Measurements from ENCODE around the gene HEXB.

DNA sequence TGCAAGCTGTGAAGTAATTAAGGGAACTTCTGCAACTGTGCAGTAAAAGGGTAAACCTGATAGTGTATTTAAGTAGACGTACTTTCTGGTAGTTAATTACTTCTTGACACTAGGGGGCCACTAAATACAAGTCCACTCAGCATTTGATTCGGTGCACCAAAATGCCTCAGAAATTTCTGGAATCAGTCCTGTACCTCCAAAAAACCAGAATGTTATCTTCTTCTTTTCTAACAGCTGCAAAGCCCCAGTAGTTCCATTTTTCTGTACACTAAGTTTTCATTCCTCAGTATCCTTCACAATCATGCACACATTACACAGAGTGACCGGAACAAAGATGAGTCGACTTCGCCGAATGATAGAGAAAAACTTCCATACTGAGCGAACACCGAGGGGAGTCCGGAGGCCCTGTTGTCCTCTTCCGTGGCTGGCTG is 81.4 kb downstream of the HEXB start:
- TF ChIP-seq, protein P1, sequence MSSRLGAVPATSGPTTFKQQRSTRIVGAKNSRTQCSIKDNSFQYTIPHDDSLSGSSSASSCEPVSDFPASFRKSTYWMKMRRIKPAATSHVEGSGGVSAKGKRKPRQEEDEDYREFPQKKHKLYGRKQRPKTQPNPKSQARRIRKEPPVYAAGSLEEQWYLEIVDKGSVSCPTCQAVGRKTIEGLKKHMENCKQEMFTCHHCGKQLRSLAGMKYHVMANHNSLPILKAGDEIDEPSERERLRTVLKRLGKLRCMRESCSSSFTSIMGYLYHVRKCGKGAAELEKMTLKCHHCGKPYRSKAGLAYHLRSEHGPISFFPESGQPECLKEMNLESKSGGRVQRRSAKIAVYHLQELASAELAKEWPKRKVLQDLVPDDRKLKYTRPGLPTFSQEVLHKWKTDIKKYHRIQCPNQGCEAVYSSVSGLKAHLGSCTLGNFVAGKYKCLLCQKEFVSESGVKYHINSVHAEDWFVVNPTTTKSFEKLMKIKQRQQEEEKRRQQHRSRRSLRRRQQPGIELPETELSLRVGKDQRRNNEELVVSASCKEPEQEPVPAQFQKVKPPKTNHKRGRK (tag; IDR thresholded peaks at IDR 0.05), result no peak
- no peak for TF ChIP-seq ZNF143 (CRISPR knock-in tag; IDR thresholded peaks at IDR 0.05)
- TF ChIP-seq JUND (IDR thresholded peaks at IDR 0.05; ENCODE audit: borderline replicate concordance, low read depth, low read length), result no peak
- no peak for TF ChIP-seq JUND (tag; IDR thresholded peaks at IDR 0.05; ENCODE audit: borderline replicate concordance, low read depth, low read length)
- no peak for TF ChIP-seq SREBF2 (CRISPR knock-in tag; IDR thresholded peaks at IDR 0.05)
- TF ChIP-seq CBX5 (IDR thresholded peaks at IDR 0.05; ENCODE audit: borderline replicate concordance, low read depth), result no peak
- TF ChIP-seq ARID2 (IDR thresholded peaks at IDR 0.05), result no peak
- TF ChIP-seq, protein P2, sequence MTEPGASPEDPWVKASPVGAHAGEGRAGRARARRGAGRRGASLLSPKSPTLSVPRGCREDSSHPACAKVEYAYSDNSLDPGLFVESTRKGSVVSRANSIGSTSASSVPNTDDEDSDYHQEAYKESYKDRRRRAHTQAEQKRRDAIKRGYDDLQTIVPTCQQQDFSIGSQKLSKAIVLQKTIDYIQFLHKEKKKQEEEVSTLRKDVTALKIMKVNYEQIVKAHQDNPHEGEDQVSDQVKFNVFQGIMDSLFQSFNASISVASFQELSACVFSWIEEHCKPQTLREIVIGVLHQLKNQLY (CRISPR knock-in tag; conservative IDR thresholded peaks at IDR 0.05), result no peak
- TF ChIP-seq GABPA (tag; conservative IDR thresholded peaks at IDR 0.05; ENCODE audit: low read depth), result 0 out of 2 replicates have a peak, but pooled peaks have one; percentile 30
- TF ChIP-seq, protein P3, sequence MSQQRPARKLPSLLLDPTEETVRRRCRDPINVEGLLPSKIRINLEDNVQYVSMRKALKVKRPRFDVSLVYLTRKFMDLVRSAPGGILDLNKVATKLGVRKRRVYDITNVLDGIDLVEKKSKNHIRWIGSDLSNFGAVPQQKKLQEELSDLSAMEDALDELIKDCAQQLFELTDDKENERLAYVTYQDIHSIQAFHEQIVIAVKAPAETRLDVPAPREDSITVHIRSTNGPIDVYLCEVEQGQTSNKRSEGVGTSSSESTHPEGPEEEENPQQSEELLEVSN (IDR thresholded peaks at IDR 0.05; ENCODE audit: borderline replicate concordance in 1 of 2, extremely low read depth in 1 of 2, insufficient read depth in 1 of 2, insufficient read length in 1 of 2, low read depth in 1 of 2, low read length in 1 of 2, poor library complexity in 1 of 2, severe bottlenecking in 1 of 2), result no peak
- no peak for TF ChIP-seq SRSF9 (IDR thresholded peaks at IDR 0.05; ENCODE audit: borderline replicate concordance, low read depth, low read length)
- TF ChIP-seq POLR2A (conservative IDR thresholded peaks at IDR 0.05), result no peak
- no peak for TF ChIP-seq POLR2AphosphoS2 (IDR thresholded peaks at IDR 0.05; ENCODE audit: low read length)
